HL-60/S4 (cell line): Measurements from ENCODE around the gene FMO1.
"Not testable (repeated sequence)": the region's sequence is repeated elsewhere in the genome, so short reads cannot be mapped to it uniquely, and the experiment has no call there.

Source experiments
- in situ Hi-C: fragments of 300-500 bp; cut with MboI; formaldehyde crosslinking; loops from 2 replicates; pipeline ENCODE4 v1.14.3; 2022; ENCODE audit warnings: low sequenced_read_pairs

The FMO1 gene, protein sequence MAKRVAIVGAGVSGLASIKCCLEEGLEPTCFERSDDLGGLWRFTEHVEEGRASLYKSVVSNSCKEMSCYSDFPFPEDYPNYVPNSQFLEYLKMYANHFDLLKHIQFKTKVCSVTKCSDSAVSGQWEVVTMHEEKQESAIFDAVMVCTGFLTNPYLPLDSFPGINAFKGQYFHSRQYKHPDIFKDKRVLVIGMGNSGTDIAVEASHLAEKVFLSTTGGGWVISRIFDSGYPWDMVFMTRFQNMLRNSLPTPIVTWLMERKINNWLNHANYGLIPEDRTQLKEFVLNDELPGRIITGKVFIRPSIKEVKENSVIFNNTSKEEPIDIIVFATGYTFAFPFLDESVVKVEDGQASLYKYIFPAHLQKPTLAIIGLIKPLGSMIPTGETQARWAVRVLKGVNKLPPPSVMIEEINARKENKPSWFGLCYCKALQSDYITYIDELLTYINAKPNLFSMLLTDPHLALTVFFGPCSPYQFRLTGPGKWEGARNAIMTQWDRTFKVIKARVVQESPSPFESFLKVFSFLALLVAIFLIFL

DNA sequence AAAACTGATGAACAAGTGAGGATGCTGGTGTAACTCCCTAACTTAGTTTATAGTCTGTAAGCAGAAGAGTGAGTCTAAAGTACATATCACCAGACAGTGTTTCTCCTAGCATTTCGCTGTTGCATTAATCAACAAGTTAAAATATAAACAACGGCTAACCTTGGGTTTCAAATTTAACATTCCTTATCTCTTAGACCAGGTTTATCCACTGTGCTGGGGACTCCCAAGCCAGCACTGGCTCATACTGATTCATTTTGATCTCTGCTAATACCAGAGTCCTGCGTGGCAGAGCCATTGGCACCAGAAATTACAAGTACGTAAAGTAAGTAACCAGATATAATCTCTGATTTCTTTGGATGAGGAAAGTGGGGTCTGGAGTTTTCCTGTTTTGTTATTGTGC is at the start of gene FMO1:
Gene FMO1, plus strand, starts transcription at position 193 of the 400 bp plus-strand sequence. CDS start 9,594 bp downstream, outside the sequence.
- in situ Hi-C loops = no loop called here

DNA sequence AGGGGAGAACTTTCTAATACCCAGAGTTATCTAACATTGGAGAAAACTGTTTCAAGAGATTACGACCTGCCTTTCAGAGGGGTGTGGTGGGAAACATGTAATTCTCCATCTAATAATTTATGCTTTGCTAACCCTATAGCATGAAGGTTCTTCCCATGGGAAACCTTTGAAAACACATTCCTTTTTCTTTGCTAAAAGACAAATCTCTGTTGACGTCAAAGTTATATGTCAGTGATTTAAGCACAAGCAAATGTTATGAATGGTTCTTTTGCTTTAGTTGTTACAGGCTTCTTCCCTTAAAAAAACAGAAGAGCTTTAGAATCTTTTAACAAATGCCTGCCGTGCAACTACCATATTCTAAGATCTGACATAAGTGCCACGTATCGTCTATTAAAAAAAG is 44.0 kb upstream of the FMO1 start:
- in situ Hi-C loops = no loop called here

DNA sequence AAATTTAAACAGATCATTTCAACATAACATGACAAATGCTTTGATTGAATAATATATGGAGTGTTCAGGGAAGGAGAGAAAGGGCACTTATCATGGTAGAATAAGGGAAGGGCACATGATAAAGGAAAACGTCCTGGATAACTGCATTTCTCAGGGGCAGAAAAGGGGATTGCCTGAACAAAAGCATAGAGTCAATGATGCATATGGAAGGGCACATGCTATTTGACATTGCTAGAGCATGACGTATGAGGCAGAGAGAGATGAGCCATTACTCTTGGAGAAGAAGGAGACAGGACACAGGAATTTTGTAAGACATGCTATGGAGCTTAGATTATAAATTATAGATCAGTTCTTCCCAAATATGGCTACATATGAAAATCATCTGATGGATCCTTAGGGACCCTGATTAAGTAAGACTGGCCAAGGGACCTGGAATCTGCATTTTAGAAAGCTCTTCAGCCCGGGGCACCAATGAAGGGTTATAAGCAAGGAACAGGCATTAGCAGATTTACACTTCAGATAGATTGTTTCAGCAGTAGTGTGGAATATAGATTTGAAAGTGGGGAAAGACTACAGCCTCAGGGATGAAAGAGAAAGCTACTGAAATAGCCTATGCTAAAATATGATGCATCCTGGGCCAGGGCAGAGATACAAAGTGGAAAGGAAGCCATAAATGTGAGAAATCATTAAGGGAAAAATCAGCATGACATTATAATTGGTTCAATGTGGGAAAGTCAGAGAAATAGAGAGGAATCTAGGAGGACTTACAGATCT is 41.9 kb upstream of the FMO1 start:
- in situ Hi-C loops = no loop called here

DNA sequence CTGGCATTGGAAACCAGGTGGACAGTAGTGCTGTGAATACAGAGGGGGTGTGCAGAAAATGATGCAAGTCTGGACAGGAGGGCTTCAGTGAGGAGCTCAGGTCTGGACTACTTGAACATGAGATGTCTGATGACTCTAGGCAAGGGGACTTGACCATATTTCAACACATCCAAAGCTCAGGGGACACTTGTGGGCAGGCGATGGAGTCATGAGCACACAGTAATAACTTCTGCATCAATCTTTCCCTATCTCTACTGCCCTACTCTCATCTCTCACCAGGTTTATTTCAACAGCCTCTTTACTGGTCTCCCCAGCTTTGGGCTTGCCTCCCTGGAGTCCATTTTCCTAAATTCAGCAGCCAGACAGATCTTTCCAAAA is 41.3 kb upstream of the FMO1 start:
- in situ Hi-C loops = no loop called here

DNA sequence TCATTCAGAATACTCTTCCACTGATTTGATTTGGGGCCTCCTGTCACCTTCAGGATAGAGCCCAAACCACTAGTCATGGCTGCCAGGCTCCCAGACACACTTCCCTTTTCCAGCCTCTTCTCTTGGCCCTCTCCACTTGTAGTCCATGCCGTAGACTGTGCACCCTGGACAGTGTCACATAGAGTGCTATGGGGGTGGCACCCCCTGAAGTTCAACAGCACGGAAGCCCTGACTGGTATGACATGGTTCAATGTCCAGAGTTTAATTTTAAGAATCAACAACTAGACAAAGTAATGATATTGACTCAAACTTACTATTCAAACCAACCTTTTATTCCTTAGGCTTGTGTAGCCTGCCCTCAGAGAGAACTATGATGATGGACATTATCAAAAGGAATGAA is 40.9 kb upstream of the FMO1 start:
- in situ Hi-C loops = no loop called here

DNA sequence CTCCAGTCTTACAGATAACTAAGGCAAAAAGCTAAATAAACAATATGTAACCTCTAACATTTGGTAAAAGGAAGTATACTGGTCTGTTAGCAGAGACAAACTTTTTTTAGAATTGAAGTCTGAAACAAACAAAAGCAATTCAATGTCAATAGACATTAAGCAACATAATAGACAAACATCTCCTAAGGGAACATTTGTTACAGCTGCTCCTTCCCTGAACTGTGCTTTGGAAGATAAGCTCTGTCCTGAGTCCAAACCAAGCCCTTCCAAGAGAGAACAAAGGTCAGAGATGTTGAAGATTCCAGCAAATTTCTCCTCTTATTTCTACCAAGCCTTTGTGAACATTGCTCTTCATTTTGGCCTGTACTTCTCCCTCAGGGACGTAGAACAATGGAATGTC is 37.9 kb upstream of the FMO1 start:
- in situ Hi-C loops = no loop called here

DNA sequence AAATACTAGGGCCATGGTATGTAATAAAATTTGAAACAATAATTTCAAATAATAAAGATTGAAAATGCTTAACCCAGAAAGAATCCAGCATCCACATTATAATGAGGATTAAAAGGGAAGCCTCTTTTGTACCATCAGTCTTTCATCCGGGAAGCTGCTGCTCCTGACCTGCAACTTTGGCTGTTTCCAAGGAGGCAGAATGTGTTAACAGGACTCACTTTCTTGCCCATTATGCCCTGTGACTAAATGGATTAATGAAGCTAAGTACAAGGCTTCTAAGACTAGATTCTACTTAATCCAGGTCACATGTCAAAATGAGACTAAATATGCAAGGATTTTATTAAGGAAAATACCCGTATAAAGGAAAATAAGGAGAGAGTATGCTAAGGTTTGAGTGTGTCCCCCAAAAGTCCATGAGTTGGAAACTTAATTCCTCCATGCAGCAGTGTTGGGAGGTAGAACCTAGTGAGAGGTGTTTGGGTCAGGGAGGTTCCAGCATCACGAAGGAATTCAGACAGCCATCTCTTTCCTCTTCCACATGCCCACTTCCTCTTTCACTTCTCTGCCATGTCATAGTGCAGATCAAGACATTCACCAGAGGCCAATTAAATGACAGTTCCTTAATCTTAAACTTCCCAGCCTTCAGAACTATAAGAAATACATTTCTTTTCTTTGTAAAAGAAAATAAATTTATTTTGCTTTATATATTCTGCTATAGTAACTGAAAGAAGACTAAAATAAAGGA is 35.5 kb upstream of the FMO1 start:
- in situ Hi-C loops = no loop called here

DNA sequence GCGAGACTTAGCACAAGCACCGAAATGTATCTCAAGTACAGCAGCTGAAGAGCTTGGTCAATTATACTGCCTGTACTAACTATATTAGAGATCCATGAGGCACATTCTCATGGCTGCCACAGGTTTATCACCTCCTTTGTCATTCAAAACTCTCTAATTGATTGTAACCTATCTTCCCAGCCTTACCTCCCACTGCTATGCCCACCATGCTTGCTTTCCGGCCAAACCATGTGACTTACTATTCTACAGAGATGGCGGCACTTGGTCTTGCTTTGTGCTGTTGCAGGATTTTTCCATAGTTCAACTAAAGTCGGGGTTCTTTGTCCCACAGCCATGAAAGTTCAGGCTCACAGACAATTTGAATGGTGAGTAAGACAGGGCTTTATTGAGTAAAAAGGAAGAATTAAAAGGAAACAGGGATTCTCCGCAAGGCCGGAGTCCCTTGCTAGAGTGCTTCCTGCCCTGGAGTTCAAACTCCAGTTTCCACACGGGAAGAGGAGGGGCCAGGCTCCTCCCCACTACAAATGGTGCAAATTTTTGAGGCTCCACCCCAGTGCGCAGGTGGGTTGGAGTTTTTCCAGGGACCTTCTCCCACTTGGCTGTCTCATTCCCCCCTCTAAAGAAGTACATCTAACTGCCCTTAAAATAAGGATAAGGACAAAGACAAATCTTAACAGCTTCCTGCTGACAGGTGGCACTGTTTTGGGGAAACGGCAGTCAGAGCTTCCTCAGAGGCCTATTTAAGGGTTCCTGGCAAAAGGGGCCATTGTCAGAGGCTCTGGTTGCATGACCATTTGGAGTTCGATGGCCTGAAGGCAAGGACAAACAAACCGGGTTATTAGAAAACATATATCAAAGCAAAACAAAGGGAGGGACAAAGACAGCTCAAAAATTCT is 34.5 kb upstream of the FMO1 start:
- in situ Hi-C loops = no loop called here

DNA sequence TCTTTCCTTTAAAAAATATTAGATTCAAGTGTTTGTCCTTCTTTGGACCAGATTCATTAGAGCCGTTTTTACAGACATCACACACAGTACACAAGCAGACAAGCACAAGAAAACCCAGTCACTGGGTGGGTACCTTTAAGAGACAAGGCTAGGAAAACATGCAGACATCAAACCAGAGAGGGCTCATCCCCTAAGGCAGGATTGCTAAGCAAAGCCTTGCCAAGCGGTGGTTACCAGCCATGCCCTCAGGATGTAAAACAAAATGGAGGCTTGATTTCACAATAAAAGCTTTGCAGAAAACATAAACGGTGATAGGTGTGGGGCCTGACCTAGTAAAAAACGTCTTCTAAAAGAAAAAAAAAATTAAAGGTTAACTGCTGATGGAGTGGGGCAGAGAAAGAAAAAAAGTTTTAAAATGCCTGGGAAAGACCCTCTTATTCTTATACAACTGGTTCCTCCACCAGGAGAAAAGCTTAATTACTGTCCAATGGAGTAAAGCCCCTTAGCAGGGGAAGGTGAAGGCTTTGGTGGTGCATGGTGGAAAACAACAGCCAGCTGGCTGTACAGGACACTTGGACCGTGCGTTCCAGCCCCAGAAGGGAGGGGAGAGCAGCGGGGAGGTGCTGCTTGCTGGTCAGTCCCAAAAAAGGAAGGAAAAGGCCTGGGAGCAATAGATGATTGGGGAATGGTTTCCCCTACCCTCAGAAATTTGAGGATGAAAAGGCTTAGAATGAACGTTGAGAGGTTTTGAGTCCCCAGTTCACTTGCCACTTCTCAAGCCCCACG is 30.4 kb upstream of the FMO1 start:
- in situ Hi-C loops = no loop called here

DNA sequence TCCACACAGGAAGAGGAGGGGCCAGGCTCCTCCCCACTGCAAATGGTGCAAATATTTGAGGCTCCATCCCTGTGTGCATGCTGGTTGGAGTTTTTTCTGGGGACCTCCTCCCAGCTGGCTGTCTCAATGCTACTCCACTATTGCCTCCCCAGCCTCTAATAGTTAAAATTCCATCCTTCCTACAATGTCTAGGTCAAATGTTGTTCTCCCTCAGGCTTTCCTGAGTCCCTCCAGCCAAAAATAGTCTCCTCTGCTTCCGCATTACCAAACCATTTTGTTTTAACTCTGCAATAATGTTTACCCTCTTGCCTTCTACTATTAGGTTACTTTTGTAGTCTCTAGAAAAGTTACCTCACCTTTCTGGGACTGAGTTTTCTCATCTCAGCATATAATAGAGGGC is 29.6 kb upstream of the FMO1 start:
- in situ Hi-C loops = no loop called here

DNA sequence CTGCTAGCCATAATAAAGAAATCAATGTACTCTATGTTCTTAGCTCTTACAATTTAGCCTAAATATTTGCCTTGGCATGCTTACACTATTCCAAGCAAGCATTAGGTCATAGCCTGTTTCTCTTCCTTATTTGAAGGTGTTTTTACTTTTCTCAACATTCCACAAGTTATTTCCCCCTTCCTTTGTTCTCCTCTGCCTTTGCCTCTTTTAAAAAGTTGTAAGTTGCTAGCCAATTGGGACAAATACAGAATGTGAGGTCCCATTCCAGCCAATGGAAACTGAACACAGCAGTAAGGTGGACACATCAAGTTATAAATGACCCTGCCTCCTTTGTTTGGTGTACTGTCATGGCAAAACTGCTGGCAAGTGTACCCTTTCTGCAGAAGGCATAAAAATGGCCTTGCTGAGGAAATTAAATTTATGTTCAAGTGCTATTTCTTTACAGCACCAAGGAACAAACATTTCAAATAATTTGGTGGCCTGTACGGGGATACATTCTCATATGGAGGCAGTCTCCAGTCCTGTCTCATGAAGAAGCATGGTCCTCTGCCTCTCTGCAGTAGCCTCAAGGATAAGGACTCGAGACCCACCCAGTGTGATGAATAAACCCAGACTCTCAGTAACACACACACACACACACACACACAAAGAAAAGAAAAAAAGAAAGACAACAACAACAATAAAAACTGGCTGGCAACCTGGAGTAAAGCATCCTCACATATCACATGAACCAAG is 28.8 kb upstream of the FMO1 start:
- in situ Hi-C loops = no loop called here

DNA sequence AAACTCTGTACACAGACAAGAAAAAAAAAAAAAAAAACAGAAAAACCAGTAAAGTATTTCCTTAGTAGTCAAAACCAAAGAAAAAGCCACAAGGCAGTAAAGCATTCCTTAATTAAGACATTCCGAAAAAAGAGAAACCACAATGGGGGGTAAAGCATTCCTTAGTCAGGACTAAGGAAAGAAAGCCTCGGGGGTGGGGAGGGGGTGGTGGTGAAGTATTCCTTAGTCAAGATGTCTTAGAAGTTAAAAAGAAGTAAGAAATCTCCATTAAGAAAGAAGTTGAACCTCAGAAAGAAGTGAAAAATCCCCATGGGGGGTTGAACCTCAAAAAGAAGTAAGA is 28.2 kb upstream of the FMO1 start:
- in situ Hi-C loops = no loop called here

DNA sequence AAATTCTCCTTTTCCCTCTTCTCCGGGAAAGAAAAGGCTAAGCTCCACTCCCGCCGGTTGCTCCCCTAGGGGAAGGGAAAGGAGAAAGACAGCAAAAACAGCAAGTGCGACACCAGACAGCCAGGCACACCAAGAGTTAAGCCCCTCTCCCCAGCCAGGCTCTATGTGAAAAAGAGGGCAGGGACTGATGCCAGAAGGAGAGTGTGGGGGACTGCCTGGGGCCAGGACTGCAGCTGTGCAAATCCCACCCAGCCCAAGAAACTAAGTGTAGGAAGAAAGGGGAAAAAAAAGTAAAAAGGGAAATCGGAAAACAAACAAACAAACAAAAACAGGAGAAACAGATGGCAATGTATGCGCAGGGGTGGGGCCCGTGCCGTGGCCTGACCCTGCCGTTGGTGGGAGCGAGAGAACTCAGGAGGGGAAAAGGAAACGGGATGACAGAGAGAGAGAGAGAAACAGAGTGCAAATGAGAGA is 27.7 kb upstream of the FMO1 start:
- in situ Hi-C loops = no loop called here

DNA sequence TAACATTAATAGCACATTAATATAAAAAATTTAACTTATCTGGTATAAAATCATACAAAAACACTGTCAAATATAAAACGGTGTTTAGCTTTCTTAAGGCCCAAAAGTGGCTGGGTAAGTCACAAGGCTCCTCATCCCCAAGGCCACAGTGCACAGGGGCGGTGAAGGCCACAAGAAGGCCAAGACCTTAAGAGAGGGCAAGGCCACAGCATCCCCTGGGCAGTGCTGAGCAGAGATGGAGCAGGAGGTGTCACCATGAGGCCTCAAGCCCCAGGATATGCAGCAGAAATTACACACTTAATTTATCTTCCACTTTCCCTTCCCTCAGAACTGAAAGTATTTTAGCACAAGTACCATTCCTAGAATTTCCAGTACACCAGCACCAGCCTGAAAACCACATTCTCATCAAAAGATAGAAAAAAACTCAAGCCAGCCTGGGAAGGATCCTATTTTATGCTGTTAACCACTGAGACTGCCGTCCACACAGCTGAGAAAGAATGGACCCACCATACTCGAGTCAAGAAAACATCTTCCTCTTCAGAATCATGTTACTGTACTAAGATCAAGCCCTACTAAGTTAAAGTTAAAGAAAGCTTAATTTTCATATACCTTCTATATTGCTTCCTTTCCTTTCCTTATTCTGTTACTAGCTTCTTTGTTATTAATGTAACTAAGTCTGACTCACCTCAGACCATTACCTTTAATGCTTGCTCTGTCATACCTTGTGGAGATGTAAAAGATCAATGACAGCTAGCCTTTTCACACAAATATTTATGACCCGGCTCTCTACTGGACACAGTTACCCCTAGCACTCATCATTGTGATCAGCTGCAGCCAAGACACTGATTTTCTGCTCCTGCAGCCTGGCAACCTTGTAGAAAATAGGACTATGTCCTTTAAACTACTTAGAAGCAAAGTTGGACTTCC is 26.4 kb upstream of the FMO1 start:
- in situ Hi-C loops = no loop called here

DNA sequence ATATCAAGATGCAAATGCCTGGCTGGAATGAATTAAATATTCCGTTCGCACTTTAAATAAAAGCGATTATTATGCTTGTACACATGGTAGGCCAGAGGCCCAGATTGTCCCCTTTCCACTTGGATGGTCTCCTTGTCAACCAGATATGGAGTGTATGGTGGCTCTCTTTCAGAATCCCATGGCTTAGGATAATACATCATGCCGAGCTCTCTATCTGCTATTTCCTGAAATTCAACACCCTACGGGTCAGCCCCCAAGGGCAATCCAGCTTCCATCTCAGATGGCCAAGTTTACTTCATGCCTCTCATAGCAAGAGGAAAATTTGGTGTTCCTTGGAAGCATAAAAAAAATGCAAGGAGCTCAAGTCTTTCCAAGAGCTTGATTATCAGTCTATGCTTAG is 25.4 kb upstream of the FMO1 start:
- in situ Hi-C loops = no loop called here

DNA sequence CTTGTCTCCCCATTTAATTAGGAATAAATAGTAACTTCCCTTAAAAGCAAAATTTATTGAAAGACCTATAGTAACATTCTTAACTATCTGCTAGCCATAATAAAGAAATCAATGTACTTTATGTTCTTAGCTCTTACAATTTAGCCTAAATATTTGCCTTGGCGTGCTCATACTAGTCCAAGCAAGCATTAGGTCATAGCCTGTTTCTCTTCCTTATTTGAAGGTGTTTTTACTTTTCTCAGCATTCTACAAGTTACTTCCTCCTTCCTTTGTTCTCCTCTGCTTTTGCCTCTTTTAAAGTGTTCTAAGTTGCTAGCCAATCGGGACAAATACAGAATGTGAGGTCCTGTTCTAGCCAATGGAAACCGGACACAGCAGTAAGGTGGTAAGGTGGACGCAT is 24.0 kb upstream of the FMO1 start:
- in situ Hi-C loops = not testable (repeated sequence)

DNA sequence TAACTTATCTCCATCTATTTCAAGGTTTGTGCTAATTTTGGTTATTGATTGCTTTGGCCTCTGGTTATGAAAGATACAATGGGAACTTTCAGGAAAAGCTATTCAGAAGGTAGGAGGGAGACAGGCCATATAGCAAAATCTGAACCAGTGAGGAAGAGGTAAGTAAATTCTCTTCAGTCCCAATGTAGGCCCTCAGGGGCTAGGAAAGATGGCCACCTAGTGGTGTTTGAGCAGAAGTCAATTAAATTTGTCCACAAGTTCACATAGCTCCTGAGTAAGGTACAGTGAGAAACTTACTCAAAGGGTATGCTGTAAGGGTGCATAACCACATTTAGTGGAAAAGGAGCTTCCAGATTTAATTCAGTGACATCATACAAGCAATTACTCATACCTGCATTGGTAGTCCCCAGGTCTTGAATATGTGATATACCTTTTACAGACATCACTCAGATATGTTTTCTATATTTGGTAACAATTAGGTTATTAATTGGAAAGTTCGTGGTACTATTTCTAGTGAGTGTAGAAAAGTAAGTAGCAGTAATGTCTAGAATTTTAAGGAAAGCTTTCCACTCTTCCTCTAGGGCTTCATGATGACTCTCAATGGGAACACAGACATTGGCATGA is 21.4 kb upstream of the FMO1 start:
- in situ Hi-C loops = no loop called here
